Measurements from ENCODE around the gene PSMD12.
"Not testable (repeated sequence)": the region's sequence is repeated elsewhere in the genome, so short reads cannot be mapped to it uniquely, and the experiment has no call there.

Gene PSMD12

GRCh38 chr17:67353929-67354574 is 12.3 kb downstream of the PSMD12 start:
- Histone ChIP-seq H3K27me3 (ENCODE audit: control insufficient read depth, insufficient read depth, low read length) (no peaks in the 10 kb centered on the region), H3K9me3 (ENCODE audit: control insufficient read depth, insufficient read depth, low read length) (no peaks in the 10 kb centered on the region), H3K4me1 (ENCODE audit: control insufficient read depth, insufficient read depth, low read length) (no peaks in the 10 kb centered on the region), H3K4me3 (ENCODE audit: low read length) (no peak overlapping the region), H3K27ac (ENCODE audit: low read length) (no peak overlapping the region), H3K36me3 (ENCODE audit: control insufficient read depth, insufficient read depth, low read length) (peaks cover 4% of the 10 kb centered on the region; the same call in 1 of the 2 replicates)
- DNase-seq (ENCODE audit: low read depth, low spot score) = no peak
- no CpG with 5 or more reads among the region's 8 CpGs for WGBS (ENCODE audit: insufficient coverage, insufficient read length)

DNA sequence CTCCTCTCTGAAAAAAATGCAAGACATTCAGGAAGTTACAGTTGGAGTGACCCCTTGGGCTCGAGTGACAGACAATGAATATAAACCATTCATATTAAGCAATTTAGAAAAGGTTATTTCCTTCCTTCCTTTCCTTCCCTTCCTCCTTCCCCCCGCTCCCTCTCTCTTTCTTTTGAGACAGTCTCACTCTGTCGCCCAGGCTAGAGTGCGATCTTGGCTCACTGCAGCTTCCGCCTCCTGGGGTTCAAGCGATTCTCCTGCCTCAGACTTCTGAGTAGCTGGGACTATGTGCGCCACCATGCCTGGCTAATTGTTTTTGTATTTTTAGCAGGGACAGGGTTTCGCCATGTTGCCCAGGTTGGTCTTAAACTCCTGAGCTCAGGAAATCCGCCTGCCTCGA is 13.2 kb downstream of the PSMD12 start:
- DNase-seq (ENCODE audit: low read depth, low spot score) = no peak
- no CpG with 5 or more reads among the region's 10 CpGs for WGBS (ENCODE audit: insufficient coverage, insufficient read length)
- H3K4me3 ChIP-seq (ENCODE audit: low read length) = no peak overlapping the region
- no peaks in the 10 kb centered on the region for H3K27me3 ChIP-seq (ENCODE audit: control insufficient read depth, insufficient read depth, low read length)
- H3K36me3 ChIP-seq (ENCODE audit: control insufficient read depth, insufficient read depth, low read length) = peaks cover 4% of the 10 kb centered on the region; the same call in 1 of the 2 replicates
- H3K9me3 ChIP-seq (ENCODE audit: control insufficient read depth, insufficient read depth, low read length) = no peaks in the 10 kb centered on the region
- no peak overlapping the region for H3K27ac ChIP-seq (ENCODE audit: low read length)
- H3K4me1 ChIP-seq (ENCODE audit: control insufficient read depth, insufficient read depth, low read length) = no peaks in the 10 kb centered on the region

DNA sequence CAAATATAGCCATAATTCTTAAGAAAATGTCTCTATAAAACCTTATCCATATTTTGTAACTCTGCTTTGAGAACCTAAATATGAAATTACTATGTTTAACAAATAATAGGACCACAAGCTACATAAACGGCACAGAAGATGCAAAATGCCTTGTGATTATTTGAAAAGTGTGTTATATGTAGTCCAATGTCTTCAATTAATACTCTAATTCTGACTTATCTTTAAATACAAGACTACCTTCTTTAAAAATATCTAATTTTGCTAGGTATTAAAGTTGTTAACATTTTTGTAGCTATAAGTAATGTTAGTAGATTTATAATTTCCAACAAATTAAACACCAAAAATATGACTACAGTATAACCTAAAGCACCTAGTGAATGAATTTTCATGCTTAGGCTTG is 17.0 kb downstream of the PSMD12 start:
- Histone ChIP-seq H3K4me1 (ENCODE audit: control insufficient read depth, insufficient read depth, low read length) (no peaks in the 10 kb centered on the region), H3K36me3 (ENCODE audit: control insufficient read depth, insufficient read depth, low read length) (peaks cover 6% of the 10 kb centered on the region; the same call in 1 of the 2 replicates), H3K27ac (ENCODE audit: low read length) (no peak overlapping the region), H3K9me3 (ENCODE audit: control insufficient read depth, insufficient read depth, low read length) (no peaks in the 10 kb centered on the region), H3K4me3 (ENCODE audit: low read length) (no peak overlapping the region), H3K27me3 (ENCODE audit: control insufficient read depth, insufficient read depth, low read length) (no peaks in the 10 kb centered on the region)
- WGBS (ENCODE audit: insufficient coverage, insufficient read length) = no CpG with 5 or more reads among the region's 1 CpG
- no peak for DNase-seq (ENCODE audit: low read depth, low spot score)

- DNase-seq (ENCODE audit: low read depth, low spot score) = no peak
- peaks cover 10% of the 10 kb centered on the region; the same call in 1 of the 2 replicates for H3K36me3 ChIP-seq (ENCODE audit: control insufficient read depth, insufficient read depth, low read length)
- H3K27ac ChIP-seq (ENCODE audit: low read length) = no peak overlapping the region
- no CpG with 5 or more reads among the region's 3 CpGs for WGBS (ENCODE audit: insufficient coverage, insufficient read length)
- no peak overlapping the region for H3K4me3 ChIP-seq (ENCODE audit: low read length)
- H3K4me1 ChIP-seq (ENCODE audit: control insufficient read depth, insufficient read depth, low read length) = no peaks in the 10 kb centered on the region
- H3K27me3 ChIP-seq (ENCODE audit: control insufficient read depth, insufficient read depth, low read length) = no peaks in the 10 kb centered on the region
- H3K9me3 ChIP-seq (ENCODE audit: control insufficient read depth, insufficient read depth, low read length) = no peaks in the 10 kb centered on the region
These were observed 18.6 kb downstream of the PSMD12 start for GRCh38 chr17:67347826-67348225.

DNA sequence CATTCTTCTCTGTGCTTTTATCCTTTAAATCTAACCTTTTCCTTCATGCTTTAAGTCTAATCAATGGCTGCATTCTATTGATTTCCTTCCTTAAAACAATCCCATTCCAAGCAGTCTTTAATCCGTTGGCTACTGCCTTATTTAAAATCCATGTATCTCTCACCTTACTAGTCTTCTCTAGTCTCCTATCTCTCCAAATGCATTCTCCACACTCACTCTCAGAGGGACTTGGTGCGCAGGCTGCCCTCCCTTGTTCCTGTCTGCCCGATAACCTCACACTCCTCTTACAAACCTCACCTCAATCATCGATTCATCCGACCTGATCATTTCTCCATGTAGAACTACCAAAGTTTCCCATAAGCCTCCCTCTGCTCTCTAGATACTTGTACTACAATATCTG is 23.1 kb downstream of the PSMD12 start:
- Histone ChIP-seq H3K4me1 (ENCODE audit: control insufficient read depth, insufficient read depth, low read length) (no peaks in the 10 kb centered on the region), H3K9me3 (ENCODE audit: control insufficient read depth, insufficient read depth, low read length) (no peaks in the 10 kb centered on the region), H3K27ac (ENCODE audit: low read length) (no peak overlapping the region), H3K27me3 (ENCODE audit: control insufficient read depth, insufficient read depth, low read length) (no peaks in the 10 kb centered on the region), H3K36me3 (ENCODE audit: control insufficient read depth, insufficient read depth, low read length) (peaks cover 10% of the 10 kb centered on the region; the same call in 1 of the 2 replicates), H3K4me3 (ENCODE audit: low read length) (no peak overlapping the region)
- WGBS (ENCODE audit: insufficient coverage, insufficient read length) = 100% methylated on average over 3 of the region's 5 CpGs
- DNase-seq (ENCODE audit: low read depth, low spot score) = no peak

DNA sequence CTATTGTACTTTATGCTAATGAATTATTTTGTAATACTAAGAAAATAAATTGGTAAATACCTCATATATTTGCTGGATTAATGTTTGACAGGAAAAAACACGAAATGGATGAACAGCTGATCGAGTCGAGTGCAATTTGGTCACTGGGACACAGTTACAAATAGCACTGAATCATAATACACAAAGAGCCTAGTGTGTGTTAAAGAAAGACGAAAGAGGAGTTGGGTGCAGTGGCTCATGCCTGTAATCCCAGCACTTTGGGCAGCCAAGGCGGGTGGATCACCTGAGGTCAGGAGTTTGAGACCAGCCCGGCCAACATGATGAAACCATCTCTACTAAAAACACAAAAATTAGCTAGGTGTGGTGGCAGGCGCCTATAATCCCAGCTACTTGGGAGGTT is 28.0 kb downstream of the PSMD12 start:
- not testable (repeated sequence) for H3K4me3 ChIP-seq (ENCODE audit: low read length); H3K27me3 ChIP-seq (ENCODE audit: control insufficient read depth, insufficient read depth, low read length); H3K36me3 ChIP-seq (ENCODE audit: control insufficient read depth, insufficient read depth, low read length); H3K9me3 ChIP-seq (ENCODE audit: control insufficient read depth, insufficient read depth, low read length); H3K27ac ChIP-seq (ENCODE audit: low read length); DNase-seq (ENCODE audit: low read depth, low spot score); H3K4me1 ChIP-seq (ENCODE audit: control insufficient read depth, insufficient read depth, low read length)
- WGBS (ENCODE audit: insufficient coverage, insufficient read length) = no CpG with 5 or more reads among the region's 7 CpGs

DNA sequence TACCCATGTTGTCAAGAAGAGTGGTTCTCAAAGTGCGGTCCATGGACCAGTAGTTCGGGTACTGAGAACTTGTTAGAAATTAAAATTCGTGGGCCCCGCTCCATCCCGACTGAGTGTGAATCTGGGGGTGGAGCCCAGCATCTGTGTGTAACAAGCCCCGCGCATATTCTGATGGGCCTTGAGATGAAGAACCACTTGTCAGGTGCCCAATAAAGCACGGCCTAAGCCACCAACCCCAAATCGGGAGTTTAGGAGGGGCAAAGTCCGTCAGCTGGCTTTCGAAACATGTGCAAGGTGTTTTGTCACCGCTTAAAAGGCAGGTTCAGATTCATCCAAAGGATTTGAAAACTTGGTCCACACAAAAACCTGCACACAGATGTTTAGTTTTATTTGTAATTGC is 29.5 kb downstream of the PSMD12 start:
- H3K4me3 ChIP-seq (ENCODE audit: low read length) = no peak overlapping the region
- no peaks in the 10 kb centered on the region for H3K9me3 ChIP-seq (ENCODE audit: control insufficient read depth, insufficient read depth, low read length)
- no peak for DNase-seq (ENCODE audit: low read depth, low spot score)
- no CpG with 5 or more reads among the region's 12 CpGs for WGBS (ENCODE audit: insufficient coverage, insufficient read length)
- peaks cover 4% of the 10 kb centered on the region; the same call in 1 of the 2 replicates for H3K36me3 ChIP-seq (ENCODE audit: control insufficient read depth, insufficient read depth, low read length)
- H3K4me1 ChIP-seq (ENCODE audit: control insufficient read depth, insufficient read depth, low read length) = peaks cover 2% of the 10 kb centered on the region; the same call in 1 of the 2 replicates
- H3K27ac ChIP-seq (ENCODE audit: low read length) = no peak overlapping the region
- H3K27me3 ChIP-seq (ENCODE audit: control insufficient read depth, insufficient read depth, low read length) = no peaks in the 10 kb centered on the region

DNA sequence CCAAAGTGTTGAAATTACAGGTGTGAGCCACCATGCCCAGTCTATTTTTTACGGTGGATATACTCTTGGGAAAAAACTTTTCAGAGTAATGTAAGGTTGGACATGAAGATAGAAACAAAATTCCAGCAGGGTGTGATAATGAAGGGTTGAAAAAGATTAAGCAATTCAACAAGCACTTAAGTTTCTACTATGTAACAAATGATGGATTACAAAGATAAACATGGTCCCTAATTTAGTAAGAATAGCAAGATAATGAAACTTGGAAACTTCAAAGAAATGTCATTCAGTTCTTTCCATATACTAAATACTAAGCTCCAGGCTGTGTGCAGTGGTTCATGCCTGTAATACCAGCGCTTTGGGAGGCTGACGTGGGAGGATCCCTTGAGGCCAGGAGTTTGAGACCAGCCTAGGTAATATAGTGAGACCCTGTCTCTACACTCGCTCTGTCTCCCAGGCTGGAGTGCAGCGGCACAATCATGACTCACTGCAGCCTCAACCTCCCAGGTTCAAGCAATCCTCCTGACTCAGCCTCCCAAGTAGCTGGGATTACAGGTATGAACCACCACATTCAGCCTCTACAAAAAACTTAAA is 31.0 kb downstream of the PSMD12 start:
- Histone ChIP-seq H3K4me3 (ENCODE audit: low read length) (no peak overlapping the region), H3K9me3 (ENCODE audit: control insufficient read depth, insufficient read depth, low read length) (no peaks in the 10 kb centered on the region)
- WGBS (ENCODE audit: insufficient coverage, insufficient read length) = no CpG with 5 or more reads among the region's 5 CpGs

DNA sequence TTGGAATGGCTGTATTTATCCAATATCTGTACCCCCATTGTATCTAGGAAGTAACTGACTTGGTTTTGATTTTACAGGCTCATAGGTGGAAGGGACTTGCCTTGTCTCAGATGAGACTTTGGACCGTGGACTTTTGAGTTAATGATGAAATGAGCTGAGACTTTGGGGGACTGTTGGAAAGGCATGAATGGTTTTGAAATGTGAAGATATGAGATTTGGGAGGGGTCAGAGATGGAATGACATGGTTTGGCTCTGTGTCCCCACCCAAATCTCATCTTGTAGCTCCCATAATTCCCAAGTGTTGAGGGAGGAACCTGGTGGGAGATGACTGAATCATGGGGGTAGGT is 34.2 kb downstream of the PSMD12 start:
- not testable (repeated sequence) for H3K36me3 ChIP-seq (ENCODE audit: control insufficient read depth, insufficient read depth, low read length); H3K4me3 ChIP-seq (ENCODE audit: low read length); H3K4me1 ChIP-seq (ENCODE audit: control insufficient read depth, insufficient read depth, low read length); DNase-seq (ENCODE audit: low read depth, low spot score); H3K27ac ChIP-seq (ENCODE audit: low read length); H3K9me3 ChIP-seq (ENCODE audit: control insufficient read depth, insufficient read depth, low read length); H3K27me3 ChIP-seq (ENCODE audit: control insufficient read depth, insufficient read depth, low read length)
- no CpG with 5 or more reads among the region's 1 CpG for WGBS (ENCODE audit: insufficient coverage, insufficient read length)

More for the DNA sequence above, 31.0 kb downstream of the PSMD12 start:
- Histone ChIP-seq H3K36me3 (ENCODE audit: control insufficient read depth, insufficient read depth, low read length) (no peaks in the 10 kb centered on the region), H3K27me3 (ENCODE audit: control insufficient read depth, insufficient read depth, low read length) (no peaks in the 10 kb centered on the region), H3K27ac (ENCODE audit: low read length) (no peak overlapping the region), H3K4me1 (ENCODE audit: control insufficient read depth, insufficient read depth, low read length) (peaks cover 2% of the 10 kb centered on the region; the same call in 1 of the 2 replicates)
- DNase-seq (ENCODE audit: low read depth, low spot score) = no peak

- H3K4me3 ChIP-seq (ENCODE audit: low read length); DNase-seq (ENCODE audit: low read depth, low spot score); H3K9me3 ChIP-seq (ENCODE audit: control insufficient read depth, insufficient read depth, low read length); H3K27me3 ChIP-seq (ENCODE audit: control insufficient read depth, insufficient read depth, low read length); H3K4me1 ChIP-seq (ENCODE audit: control insufficient read depth, insufficient read depth, low read length); H3K27ac ChIP-seq (ENCODE audit: low read length); H3K36me3 ChIP-seq (ENCODE audit: control insufficient read depth, insufficient read depth, low read length): not testable (repeated sequence)
- WGBS (ENCODE audit: insufficient coverage, insufficient read length) = no CpG with 5 or more reads among the region's 8 CpGs
These were observed 34.8 kb downstream of the PSMD12 start for GRCh38 chr17:67331381-67332161.
